K562 (cell line): Measurements from ENCODE around the gene ZBTB48. TPM values are rescaled to one million over a fixed set of nuclear protein-coding genes. Genes with fewer than 3 reads are reported as not detected.

Source experiments
- CC2D1A ChIP-seq: fragments of 450-650 bp; IDR thresholded peaks from 2 replicates; pipeline ENCODE4 v1.6.1; 2017; ENCODE audit warnings: mild to moderate bottlenecking
- CTCF ChIP-seq, 3 experiments: IDR thresholded peaks in 2 of 3; conservative IDR thresholded peaks in 1 of 3; 2 replicates each; pipeline ENCODE4 v1.5.1; 2011 to 2012; ENCODE audit warnings: low read length in 3 of 3, mild to moderate bottlenecking in 3 of 3, control low read depth in 2 of 3, improper control_type of control experiment in 1 of 3, inconsistent platforms in 1 of 3, low read depth in 1 of 3, mixed read lengths in 1 of 3, moderate library complexity in 1 of 3; ENCODE audit not compliant: insufficient read depth in 2 of 3
- CTCFL ChIP-seq: IDR thresholded peaks from 2 replicates; pipeline ENCODE4 v1.6.1; 2011; ENCODE audit warnings: borderline replicate concordance, low read depth, mild to moderate bottlenecking, moderate library complexity, low read length; ENCODE audit not compliant: insufficient read depth, poor library complexity, severe bottlenecking
- E2F5 ChIP-seq: sonication (generic); formaldehyde crosslinking; IDR thresholded peaks from 2 replicates; pipeline ENCODE4 v1.8.0; 2022; ENCODE audit warnings: mild to moderate bottlenecking, missing genetic modification reagents
- E2F6 ChIP-seq, 2 experiments: IDR thresholded peaks; 2 replicates each; pipeline ENCODE4 v1.6.1; 2011; ENCODE audit warnings: borderline replicate concordance in 1 of 2, control low read depth in 1 of 2, low read depth in 1 of 2, low read length in 1 of 2, mild to moderate bottlenecking in 1 of 2, mixed read lengths in 1 of 2, moderate library complexity in 1 of 2; ENCODE audit not compliant: insufficient read depth in 1 of 2, insufficient read length in 1 of 2, poor library complexity in 1 of 2, severe bottlenecking in 1 of 2; ENCODE audit errors: extremely low read depth in 1 of 2
- MEF2A ChIP-seq: IDR thresholded peaks from 2 replicates; pipeline ENCODE4 v1.6.1; 2011; ENCODE audit warnings: low read depth, mild to moderate bottlenecking, low read length, moderate library complexity; ENCODE audit not compliant: control insufficient read depth
- NCOA1 ChIP-seq: fragments of 450-650 bp; IDR thresholded peaks from 2 replicates; pipeline ENCODE4 v1.6.1; 2016; ENCODE audit warnings: low read depth
- NFIX ChIP-seq: fragments of 250-450 bp; sonication (Bioruptor Pico); IDR thresholded peaks from 2 replicates; pipeline ENCODE4 v1.4.0; 2020; ENCODE audit warnings: low read depth, mild to moderate bottlenecking, moderate library complexity
- NUFIP1 ChIP-seq: fragments of 450-650 bp; IDR thresholded peaks from 2 replicates; pipeline ENCODE4 v1.6.1; 2018; ENCODE audit not compliant: partially characterized antibody
- PCBP1 ChIP-seq: fragments of 200-400 bp; formaldehyde crosslinking; IDR thresholded peaks from 2 replicates; pipeline ENCODE4 v1.6.1; 2018; ENCODE audit warnings: mild to moderate bottlenecking, low read depth, low read length; ENCODE audit not compliant: poor library complexity, severe bottlenecking
- PHB2 ChIP-seq: fragments of 450-650 bp; IDR thresholded peaks from 2 replicates; pipeline ENCODE4 v1.6.1; 2017; ENCODE audit warnings: low read depth
- PYGO2 ChIP-seq: fragments of 450-650 bp; IDR thresholded peaks from 2 replicates; pipeline ENCODE4 v1.6.1; 2016; ENCODE audit warnings: mild to moderate bottlenecking, missing genetic modification characterization, moderate library complexity, missing compliant biosample characterization
- SIN3B ChIP-seq: fragments of 450-650 bp; IDR thresholded peaks from 2 replicates; pipeline ENCODE4 v1.6.1; 2017; ENCODE audit warnings: low read depth, mild to moderate bottlenecking, moderate library complexity
- SRSF9 ChIP-seq: fragments of 200-400 bp; formaldehyde crosslinking; IDR thresholded peaks from 2 replicates; pipeline ENCODE4 v1.6.1; 2017; ENCODE audit warnings: low read depth, low read length, borderline replicate concordance
- TCF7L2 ChIP-seq: fragments of 150-350 bp; IDR thresholded peaks from 2 replicates; pipeline ENCODE4 v1.6.1; 2016; ENCODE audit warnings: low read depth, mild to moderate bottlenecking, low read length, moderate library complexity
- XRCC5 ChIP-seq: fragments of 200-400 bp; formaldehyde crosslinking; IDR thresholded peaks from 2 replicates; pipeline ENCODE4 v1.6.1; 2017; ENCODE audit warnings: low read depth, mild to moderate bottlenecking, low read length
- ZNF354B ChIP-seq: fragments of 250-450 bp; sonication (Bioruptor Pico); IDR thresholded peaks from 2 replicates; pipeline ENCODE4 v1.4.0; 2020
- ZNF77 ChIP-seq: fragments of 250-450 bp; sonication (Bioruptor Pico); IDR thresholded peaks from 2 replicates; pipeline ENCODE4 v1.5.0; 2020
- polyA plus RNA-seq, 8 experiments: library from polyadenylated mRNA; depleted of rRNA in 4 of 8; stranded (reverse) in 5 of 8; unstranded in 3 of 8; fragments of >200 nt; fragmentation: Nextera tagmentation in 2 of 8; fragmentation: Illumina TruSeq in 1 of 8; extraction: Ambion mirVana in 2 of 8; extraction: Trizol in 1 of 8; gene quantifications; 2 replicates each; pipeline versions ENCODE4 v1.2.1 to v1.2.3, GENCODE V29; 2011 to 2014; ENCODE audit warnings: inconsistent platforms in 1 of 8, missing spikeins in 1 of 8
- total RNA-seq, 7 experiments: library from RNA; depleted of rRNA in 6 of 7; stranded (reverse); fragments of >200 nt in 6 of 7; fragmentation: Illumina TruSeq in 2 of 7; extraction: Trizol in 2 of 7; gene quantifications; 2 replicates each; pipeline versions ENCODE4 v1.2.1 to v1.2.3, GENCODE V29; 2011 to 2021; ENCODE audit warnings: low replicate concordance in 1 of 7
- TF ChIP-seq, protein P1 (sequence below): fragments of 200-800 bp; sonication (Bioruptor generic); IDR thresholded peaks from 2 replicates; pipeline ENCODE4 v1.6.1; 2017; ENCODE audit warnings: missing genetic modification characterization, missing compliant biosample characterization

The ZBTB48 gene
- total and polyA plus RNA-seq, 9 of the 15 experiments (the other 6 are each of a cell fraction or from before 2014, with no cell fraction given): 1.9 to 66.9 (median 29.5) TPM

- TF ChIP-seq CTCFL (no peak), NFIX (CRISPR knock-in tag) (no peak), SRSF9 (no peak), NUFIP1 (no peak), MEF2A (no peak), XRCC5 (no peak), E2F6 (IDR thresholded peaks at IDR 0.05; ENCODE audit: borderline replicate concordance in 1 of 2, extremely low read depth in 1 of 2, insufficient read depth in 1 of 2, insufficient read length in 1 of 2, low read depth in 1 of 2, low read length in 1 of 2, poor library complexity in 1 of 2, severe bottlenecking in 1 of 2) (peak in 1 of 2 experiments; percentile 23), PYGO2 (tag) (no peak), SIN3B (no peak), TCF7L2 (no peak), ZNF77 (no peak), PHB2 (no peak), NCOA1 (no peak), ZNF354B (CRISPR knock-in tag) (no peak), PCBP1 (peak; percentile 47), E2F5 (no peak), CTCF (IDR thresholded peaks at IDR 0.05 in 2 of 3, conservative IDR thresholded peaks at IDR 0.05 in 1 of 3; ENCODE audit: insufficient read depth in 2 of 3, low read depth in 1 of 3, low read length in 3 of 3) (no peak), CC2D1A (no peak)
- TF ChIP-seq, protein P1, sequence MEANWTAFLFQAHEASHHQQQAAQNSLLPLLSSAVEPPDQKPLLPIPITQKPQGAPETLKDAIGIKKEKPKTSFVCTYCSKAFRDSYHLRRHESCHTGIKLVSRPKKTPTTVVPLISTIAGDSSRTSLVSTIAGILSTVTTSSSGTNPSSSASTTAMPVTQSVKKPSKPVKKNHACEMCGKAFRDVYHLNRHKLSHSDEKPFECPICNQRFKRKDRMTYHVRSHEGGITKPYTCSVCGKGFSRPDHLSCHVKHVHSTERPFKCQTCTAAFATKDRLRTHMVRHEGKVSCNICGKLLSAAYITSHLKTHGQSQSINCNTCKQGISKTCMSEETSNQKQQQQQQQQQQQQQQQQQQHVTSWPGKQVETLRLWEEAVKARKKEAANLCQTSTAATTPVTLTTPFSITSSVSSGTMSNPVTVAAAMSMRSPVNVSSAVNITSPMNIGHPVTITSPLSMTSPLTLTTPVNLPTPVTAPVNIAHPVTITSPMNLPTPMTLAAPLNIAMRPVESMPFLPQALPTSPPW (CRISPR knock-in tag): peak; percentile 68
Observed at GRCh38 chr1:6614929-6615785, 35.4 kb downstream of the ZBTB48 start (continued).
